ENCODE data around the gene PHAF1. TPM values are rescaled to one million over a fixed set of nuclear protein-coding genes. Genes with fewer than 3 reads are reported as not detected.

The PHAF1 gene
- total and polyA plus RNA-seq, 2 of the 13 experiments (the other 11 are each of a cell fraction or from before 2014, with no cell fraction given) = 48.3 to 174 TPM

DNA sequence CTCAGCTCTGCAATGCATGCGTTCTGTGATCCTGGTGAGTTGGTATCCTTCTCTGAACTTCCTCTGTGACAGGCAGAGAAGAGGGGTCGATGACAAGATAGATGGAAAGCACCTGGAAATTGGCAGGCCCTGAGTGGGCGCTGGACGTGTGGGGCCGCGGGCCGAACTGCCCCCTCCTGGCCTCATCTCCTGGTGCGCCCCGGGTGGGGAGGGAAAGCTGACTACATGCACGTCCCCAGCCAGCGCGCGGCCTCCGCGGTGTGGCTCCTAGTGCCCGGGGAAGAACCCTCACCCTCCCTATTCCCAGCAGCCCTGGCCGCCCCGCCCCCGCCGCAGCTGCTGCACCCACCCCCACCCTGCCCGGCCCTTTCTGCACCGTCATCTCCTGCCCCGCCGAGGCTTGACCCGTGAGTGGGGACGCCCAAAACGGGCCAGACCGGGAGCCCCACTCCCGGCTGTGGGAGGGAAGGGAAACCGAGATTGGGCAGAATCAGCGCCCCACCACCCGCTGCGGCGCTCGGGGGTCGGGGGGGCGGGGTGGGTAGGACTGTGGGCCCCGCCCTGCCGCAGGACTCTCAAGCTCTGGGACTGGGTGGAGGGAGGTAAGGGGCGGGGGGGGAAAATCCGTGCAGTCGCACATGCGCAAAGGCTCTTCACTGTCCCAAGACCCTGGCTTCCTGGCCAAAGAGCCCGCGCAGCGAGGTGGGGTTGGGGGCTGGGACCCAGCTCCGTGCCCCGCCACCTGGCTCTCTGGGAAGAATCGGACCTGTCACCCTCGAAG, 60.6 kb downstream of the PHAF1 start, which contains the start of gene NOL3 (continued):
- TF ChIP-seq TCF12 (IDR thresholded peaks at IDR 0.05) (no peak), TCF12 (CRISPR knock-in tag; IDR thresholded peaks at IDR 0.05) (no peak; the same call in 1 of the 2 replicates), MIXL1 (CRISPR knock-in tag; IDR thresholded peaks at IDR 0.05) (peak; percentile 59; the same call in 1 of the 2 replicates), POLR2G (IDR thresholded peaks at IDR 0.05; ENCODE audit: low read depth, low read length) (peak; percentile 79), RXRB (CRISPR knock-in tag; IDR thresholded peaks at IDR 0.05; ENCODE audit: borderline replicate concordance) (peak; percentile 36; the same call in 1 of the 2 replicates), ZFP91 (CRISPR knock-in tag; IDR thresholded peaks at IDR 0.05; ENCODE audit: borderline replicate concordance) (no peak; the same call in none of the 2 replicates), ZNF451 (CRISPR knock-in tag; IDR thresholded peaks at IDR 0.05) (peak; percentile 42; the same call in 1 of the 2 replicates), ZNF30 (CRISPR knock-in tag; IDR thresholded peaks at IDR 0.05) (no peak), ZNF121 (CRISPR knock-in tag; IDR thresholded peaks at IDR 0.05) (peak; percentile 54; the same call in 1 of the 2 replicates), SUZ12 (IDR thresholded peaks at IDR 0.05; ENCODE audit: low read depth, low read length) (no peak), FOXJ3 (CRISPR knock-in tag; IDR thresholded peaks at IDR 0.05; ENCODE audit: borderline replicate concordance) (no peak), YEATS4 (CRISPR knock-in tag; IDR thresholded peaks at IDR 0.05; ENCODE audit: borderline replicate concordance) (no peak), EZH2 (conservative IDR thresholded peaks at IDR 0.05; ENCODE audit: low read depth, low read length) (no peak), NFE2 (CRISPR knock-in tag; IDR thresholded peaks at IDR 0.05) (peak; percentile 52; the same call in 1 of the 2 replicates), NONO (IDR thresholded peaks at IDR 0.05) (no peak), NONO (CRISPR knock-in tag; conservative IDR thresholded peaks at IDR 0.05) (0 out of 2 replicates have a peak, but pooled peaks have one; percentile 1), ATRX (CRISPR knock-in tag; IDR thresholded peaks at IDR 0.05; ENCODE audit: borderline replicate concordance) (no peak), PHF8 (CRISPR knock-in tag; IDR thresholded peaks at IDR 0.05) (peak; percentile 72), NFE2L1 (CRISPR knock-in tag; IDR thresholded peaks at IDR 0.05; ENCODE audit: borderline replicate concordance) (peak; percentile 94), NAIF1 (CRISPR knock-in tag; IDR thresholded peaks at IDR 0.05; ENCODE audit: borderline replicate concordance) (peak; percentile 58; the same call in 1 of the 2 replicates), HNRNPL (IDR thresholded peaks at IDR 0.05; ENCODE audit: low read depth, low read length) (0 out of 2 replicates have a peak, but pooled peaks have one; percentile 20), CENPT (CRISPR knock-in tag; IDR thresholded peaks at IDR 0.05; ENCODE audit: low read depth) (0 out of 2 replicates have a peak, but pooled peaks have one; percentile 72), KMT2A (CRISPR knock-in tag; IDR thresholded peaks at IDR 0.05) (0 out of 2 replicates have a peak, but pooled peaks have one; percentile 53)
- TF ChIP-seq, protein P1, sequence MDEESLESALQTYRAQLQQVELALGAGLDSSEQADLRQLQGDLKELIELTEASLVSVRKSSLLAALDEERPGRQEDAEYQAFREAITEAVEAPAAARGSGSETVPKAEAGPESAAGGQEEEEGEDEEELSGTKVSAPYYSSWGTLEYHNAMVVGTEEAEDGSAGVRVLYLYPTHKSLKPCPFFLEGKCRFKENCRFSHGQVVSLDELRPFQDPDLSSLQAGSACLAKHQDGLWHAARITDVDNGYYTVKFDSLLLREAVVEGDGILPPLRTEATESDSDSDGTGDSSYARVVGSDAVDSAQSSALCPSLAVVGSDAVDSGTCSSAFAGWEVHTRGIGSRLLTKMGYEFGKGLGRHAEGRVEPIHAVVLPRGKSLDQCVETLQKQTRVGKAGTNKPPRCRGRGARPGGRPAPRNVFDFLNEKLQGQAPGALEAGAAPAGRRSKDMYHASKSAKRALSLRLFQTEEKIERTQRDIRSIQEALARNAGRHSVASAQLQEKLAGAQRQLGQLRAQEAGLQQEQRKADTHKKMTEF (CRISPR knock-in tag; IDR thresholded peaks at IDR 0.05) = peak; percentile 56; the same call in 1 of the 2 replicates
- TF ChIP-seq, protein P2, sequence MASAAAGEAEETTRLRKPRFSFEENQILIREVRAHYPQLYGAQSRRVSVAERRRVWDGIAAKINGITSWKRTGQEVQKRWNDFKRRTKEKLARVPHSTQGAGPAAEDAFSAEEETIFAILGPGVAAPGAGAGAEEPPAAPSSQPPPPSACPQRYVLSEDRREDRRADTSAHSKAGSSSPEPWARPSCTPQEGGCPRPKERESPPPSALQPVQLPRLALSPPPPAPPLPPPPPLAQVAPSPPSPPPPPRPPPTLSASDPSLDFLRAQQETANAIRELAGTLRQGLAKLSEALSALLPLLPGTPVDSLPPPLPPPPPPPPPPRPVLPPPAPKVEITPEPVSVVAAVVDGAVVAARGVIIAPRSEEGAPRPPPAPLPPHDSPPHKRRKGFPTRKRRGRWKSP (CRISPR knock-in tag; IDR thresholded peaks at IDR 0.05) = peak; percentile 2; the same call in 1 of the 2 replicates

Measured in HepG2 (cell line).